Thoracic aorta (tissue), 2 donors: ENCODE data around the gene GFAP. TPM values are rescaled to one million over a fixed set of nuclear protein-coding genes. Genes with fewer than 3 reads are reported as not detected.

Source experiments
- ATAC-seq: fragments of 150-250 bp; one replicate; pipeline ENCODE4 v1.8.0; 2017; ENCODE audit warnings: low read depth; ENCODE audit not compliant: insufficient number of reproducible peaks, low FRiP score
- DNase-seq: peaks from one replicate; pipeline ENCODE4 v3.0.0-alpha.2; 2020; ENCODE audit warnings: low spot score
- H3K27ac ChIP-seq, 2 donors: fragments of 200-600 bp; sonication (generic); 1 replicate in 1 of 2; 2 replicates in 1 of 2; pipeline ENCODE4 v1.5.1; 2016; ENCODE audit warnings: mild to moderate bottlenecking in 2 of 2, moderate library complexity in 2 of 2
- H3K27me3 ChIP-seq: fragments of 200-600 bp; sonication (generic); replicated peaks from 2 replicates; pipeline ENCODE4 v1.6.0; 2016; ENCODE audit warnings: mild to moderate bottlenecking; ENCODE audit not compliant: insufficient read depth
- H3K36me3 ChIP-seq: fragments of 200-600 bp; sonication (generic); one replicate; pipeline ENCODE4 v1.5.1; 2016
- H3K4me1 ChIP-seq, 2 donors: fragments of 200-600 bp; sonication (generic); 1 replicate in 1 of 2; 2 replicates in 1 of 2; pipeline versions ENCODE4 v1.5.1 to v1.6.0; 2016; ENCODE audit warnings: low read depth in 2 of 2, mild to moderate bottlenecking in 1 of 2; ENCODE audit not compliant: control insufficient read depth in 1 of 2
- H3K4me3 ChIP-seq: fragments of 200-600 bp; sonication (generic); 2 replicates; pipeline ENCODE4 v1.5.1; 2016; ENCODE audit warnings: mild to moderate bottlenecking
- H3K9me3 ChIP-seq: fragments of 200-600 bp; sonication (generic); 2 replicates; pipeline ENCODE4 v1.5.1; 2016
- CTCF ChIP-seq: fragments of 200-600 bp; sonication (generic); IDR thresholded peaks from one replicate; pipeline ENCODE4 v1.5.1; 2019; ENCODE audit warnings: antibody characterized with exemption
- total RNA-seq, 2 donors: library from RNA; depleted of rRNA; stranded (reverse); fragments of >200 nt; gene quantifications; one replicate each; pipeline versions ENCODE4 v1.1.0 to v1.2.3, GENCODE V29; 2016

Gene GFAP
- total RNA-seq, 2 donors from 2014 or later: 14.6 TPM; not detected in 1

DNA sequence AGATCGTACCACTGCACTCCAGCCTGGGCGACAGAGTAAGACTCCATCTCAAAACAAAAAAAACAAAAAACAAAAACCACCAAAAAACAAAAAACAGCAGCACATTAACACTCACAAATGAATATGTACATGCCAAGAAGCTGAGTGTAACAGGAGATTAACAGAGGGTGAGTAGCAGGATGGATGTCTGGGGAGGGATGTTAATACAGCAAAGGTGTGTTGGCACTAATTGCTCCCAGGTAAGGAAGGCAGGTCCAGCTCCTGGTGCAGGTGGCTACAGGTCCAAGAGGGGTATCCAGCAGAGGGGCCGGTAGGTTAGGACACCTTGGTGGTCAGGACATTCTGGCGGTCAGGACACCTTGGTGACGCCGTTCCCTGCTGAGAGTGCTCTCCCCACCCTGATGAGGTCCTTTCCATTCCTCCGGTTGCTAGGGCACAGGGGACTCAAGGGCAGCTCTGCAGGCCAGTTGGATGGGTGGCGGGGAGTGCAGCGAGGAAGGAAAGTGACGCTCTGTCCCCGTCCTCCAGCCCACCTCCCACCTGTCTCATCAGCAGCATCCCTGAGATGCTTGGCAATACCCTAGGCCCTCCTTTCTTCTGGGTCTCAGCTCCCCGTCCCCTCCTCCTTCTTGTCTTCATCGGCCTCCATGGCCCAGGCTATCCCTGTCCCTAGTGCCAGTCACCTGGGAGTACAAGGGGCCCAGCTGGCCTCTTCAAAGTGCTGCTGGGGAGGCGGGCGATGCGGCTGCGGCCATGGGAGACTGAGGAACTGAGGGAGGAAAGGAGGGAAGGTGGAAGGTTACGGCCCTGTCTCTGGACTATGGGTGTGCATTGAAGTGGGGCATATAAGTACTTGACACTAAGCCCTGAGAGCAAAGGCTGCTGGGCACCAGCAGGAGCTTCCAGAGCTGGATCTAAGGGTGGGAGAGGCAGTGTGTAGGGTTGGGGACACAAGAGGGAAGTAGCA, 10.7 kb upstream of the GFAP start:
- H3K9me3 ChIP-seq: no peaks in the 10 kb centered on the region
- H3K4me1 ChIP-seq: no peaks in the 10 kb centered on the region
- no peak overlapping the region for H3K4me3 ChIP-seq
- ATAC-seq: no peak
- H3K27me3 ChIP-seq: no peaks in the 10 kb centered on the region
- no peak for DNase-seq
- H3K36me3 ChIP-seq: no peaks in the 10 kb centered on the region
- no peak for TF ChIP-seq CTCF
- no peak overlapping the region for H3K27ac ChIP-seq

DNA sequence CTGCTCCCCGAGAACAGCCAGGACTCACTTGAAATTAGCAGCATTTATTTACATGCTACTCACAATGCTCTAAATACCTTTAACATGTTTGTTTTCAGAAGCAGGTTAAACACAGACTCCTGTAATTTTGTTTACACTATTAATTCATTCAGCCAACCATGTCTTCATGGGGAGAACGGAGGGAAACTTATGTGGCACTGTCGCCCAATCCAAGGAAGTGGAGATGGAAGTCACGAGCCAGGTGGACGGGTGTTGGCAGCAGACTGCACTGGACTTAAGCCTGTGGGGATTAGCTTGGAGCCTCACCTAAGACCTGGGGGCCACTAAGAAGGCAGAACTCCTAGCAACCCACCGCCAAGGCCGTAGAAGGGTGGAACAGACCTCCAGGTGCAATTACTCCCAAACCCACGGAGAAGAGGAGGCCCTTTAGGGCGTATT, 8.8 kb upstream of the GFAP start:
- TF ChIP-seq CTCF: no peak
- no peak overlapping the region for H3K4me3 ChIP-seq
- H3K9me3 ChIP-seq: no peaks in the 10 kb centered on the region
- ATAC-seq (no peak), DNase-seq (no peak)
- no peak overlapping the region for H3K27ac ChIP-seq
- no peaks in the 10 kb centered on the region for H3K36me3 ChIP-seq
- H3K4me1 ChIP-seq: peaks cover 0 to 6% of the 10 kb centered on the region in 2 donors
- H3K27me3 ChIP-seq: no peaks in the 10 kb centered on the region

GRCh38 chr17:44922746-44923470, 7.6 kb upstream of the GFAP start:
- no peak for TF ChIP-seq CTCF
- Histone ChIP-seq H3K9me3 (no peaks in the 10 kb centered on the region), H3K4me1 (peaks cover 0 to 6% of the 10 kb centered on the region in 2 donors), H3K27ac (no peak overlapping the region), H3K27me3 (no peaks in the 10 kb centered on the region), H3K4me3 (no peak overlapping the region), H3K36me3 (no peaks in the 10 kb centered on the region)
- no peak for ATAC-seq
- DNase-seq: no peak

DNA sequence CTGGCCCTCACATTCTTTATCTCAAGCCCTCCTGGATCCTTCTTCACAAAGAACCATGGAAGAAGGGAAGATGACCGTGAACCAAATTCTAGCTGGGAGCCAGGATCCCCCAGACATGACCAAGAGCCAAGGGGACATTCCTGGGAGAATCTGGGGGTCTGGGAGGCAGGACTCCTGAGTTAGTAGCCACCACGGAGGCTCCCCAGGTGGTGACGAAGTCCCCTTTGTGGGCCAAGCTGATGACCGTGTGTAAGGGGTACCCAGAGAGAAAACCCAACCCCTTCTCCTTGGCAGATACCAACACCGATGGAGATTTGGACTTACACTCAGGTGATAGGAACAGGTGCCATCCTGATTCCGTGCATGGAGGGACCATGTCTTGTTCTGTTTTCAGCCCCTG, 6.8 kb upstream of the GFAP start:
- no peak for TF ChIP-seq CTCF
- no peaks in the 10 kb centered on the region for H3K27me3 ChIP-seq
- no peaks in the 10 kb centered on the region for H3K9me3 ChIP-seq
- ATAC-seq (no peak), DNase-seq (no peak)
- H3K4me3 ChIP-seq: no peak overlapping the region
- no peak overlapping the region for H3K27ac ChIP-seq
- H3K36me3 ChIP-seq: no peaks in the 10 kb centered on the region
- peaks cover 5 to 12% of the 10 kb centered on the region in 2 donors for H3K4me1 ChIP-seq
